WERI-Rb-1 (cell line): ENCODE data around the gene EYA2.

ENCODE experiments used
- DNase-seq: peaks from one replicate; pipeline ENCODE4 v3.0.0-alpha.2; 2020
- H3K27ac ChIP-seq: fragments of 250-450 bp; sonication (Bioruptor Pico); 2 replicates; pipeline ENCODE4 v1.5.1; 2020; ENCODE audit warnings: mild to moderate bottlenecking, moderate library complexity
- H3K27me3 ChIP-seq: fragments of 250-450 bp; sonication (Bioruptor Pico); 2 replicates; pipeline ENCODE4 v1.5.1; 2021; ENCODE audit warnings: mild to moderate bottlenecking, low read depth, moderate library complexity; ENCODE audit not compliant: insufficient read depth, severe bottlenecking
- H3K36me3 ChIP-seq: fragments of 250-450 bp; sonication (Bioruptor Pico); 2 replicates; pipeline ENCODE4 v1.5.1; 2020; ENCODE audit warnings: mild to moderate bottlenecking, moderate library complexity
- H3K4me3 ChIP-seq: 2 replicates; pipeline ENCODE4 v1.5.1; 2011; ENCODE audit warnings: low read depth, mild to moderate bottlenecking, control low read depth, low read length
- H3K9me3 ChIP-seq: fragments of 250-450 bp; sonication (Bioruptor Pico); 2 replicates; pipeline ENCODE4 v1.5.1; 2021; ENCODE audit warnings: mild to moderate bottlenecking, moderate library complexity; ENCODE audit not compliant: severe bottlenecking
- TF ChIP-seq, protein P1 (sequence below): IDR thresholded peaks from 2 replicates; pipeline ENCODE4 v1.5.1; 2011; ENCODE audit warnings: low read depth, mild to moderate bottlenecking, control low read depth, inconsistent platforms, low read length

The EYA2 gene

DNA sequence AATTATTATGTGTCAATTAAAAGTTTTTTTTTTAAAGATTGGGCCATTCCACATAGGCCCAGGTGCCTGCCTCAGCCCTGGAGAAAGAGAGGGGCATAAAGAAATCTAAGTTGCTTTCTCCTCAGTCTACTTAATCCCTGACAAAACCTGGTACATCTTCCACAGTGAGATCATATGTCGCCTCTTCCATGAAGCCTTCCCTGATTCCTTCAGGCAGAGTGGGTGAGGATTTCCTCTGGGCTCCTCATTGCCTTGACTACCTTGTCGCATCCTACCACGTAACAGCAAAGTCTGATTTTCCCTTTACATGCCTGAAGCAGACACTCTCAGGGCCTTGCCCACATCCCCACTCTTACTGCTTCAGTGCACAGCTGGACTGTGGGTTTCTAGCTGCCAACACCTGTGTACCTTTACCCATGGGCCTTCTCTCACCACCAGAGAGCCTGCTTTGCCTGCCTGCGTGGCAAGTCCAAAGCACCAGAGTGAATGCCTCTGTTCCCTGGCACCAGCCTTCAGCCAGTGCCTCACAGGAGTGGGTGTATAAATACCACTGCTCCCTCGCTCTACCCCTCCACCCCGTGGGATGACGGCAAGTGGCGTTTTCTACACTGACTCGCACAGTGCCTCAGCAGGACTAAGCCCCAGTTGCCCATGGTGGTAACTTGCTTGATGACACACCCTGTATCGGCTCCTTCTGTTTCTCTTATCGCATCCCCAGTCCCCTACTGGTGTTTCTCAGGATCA, 68.0 kb downstream of the EYA2 start:
- no peak overlapping the region for H3K4me3 ChIP-seq
- no peak for DNase-seq
- peaks cover 32% of the 10 kb centered on the region for H3K36me3 ChIP-seq
- no peak overlapping the region for H3K27ac ChIP-seq
- H3K9me3 ChIP-seq: no peaks in the 10 kb centered on the region
- TF ChIP-seq, protein P1, sequence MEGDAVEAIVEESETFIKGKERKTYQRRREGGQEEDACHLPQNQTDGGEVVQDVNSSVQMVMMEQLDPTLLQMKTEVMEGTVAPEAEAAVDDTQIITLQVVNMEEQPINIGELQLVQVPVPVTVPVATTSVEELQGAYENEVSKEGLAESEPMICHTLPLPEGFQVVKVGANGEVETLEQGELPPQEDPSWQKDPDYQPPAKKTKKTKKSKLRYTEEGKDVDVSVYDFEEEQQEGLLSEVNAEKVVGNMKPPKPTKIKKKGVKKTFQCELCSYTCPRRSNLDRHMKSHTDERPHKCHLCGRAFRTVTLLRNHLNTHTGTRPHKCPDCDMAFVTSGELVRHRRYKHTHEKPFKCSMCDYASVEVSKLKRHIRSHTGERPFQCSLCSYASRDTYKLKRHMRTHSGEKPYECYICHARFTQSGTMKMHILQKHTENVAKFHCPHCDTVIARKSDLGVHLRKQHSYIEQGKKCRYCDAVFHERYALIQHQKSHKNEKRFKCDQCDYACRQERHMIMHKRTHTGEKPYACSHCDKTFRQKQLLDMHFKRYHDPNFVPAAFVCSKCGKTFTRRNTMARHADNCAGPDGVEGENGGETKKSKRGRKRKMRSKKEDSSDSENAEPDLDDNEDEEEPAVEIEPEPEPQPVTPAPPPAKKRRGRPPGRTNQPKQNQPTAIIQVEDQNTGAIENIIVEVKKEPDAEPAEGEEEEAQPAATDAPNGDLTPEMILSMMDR: no peak
- no peaks in the 10 kb centered on the region for H3K27me3 ChIP-seq

DNA sequence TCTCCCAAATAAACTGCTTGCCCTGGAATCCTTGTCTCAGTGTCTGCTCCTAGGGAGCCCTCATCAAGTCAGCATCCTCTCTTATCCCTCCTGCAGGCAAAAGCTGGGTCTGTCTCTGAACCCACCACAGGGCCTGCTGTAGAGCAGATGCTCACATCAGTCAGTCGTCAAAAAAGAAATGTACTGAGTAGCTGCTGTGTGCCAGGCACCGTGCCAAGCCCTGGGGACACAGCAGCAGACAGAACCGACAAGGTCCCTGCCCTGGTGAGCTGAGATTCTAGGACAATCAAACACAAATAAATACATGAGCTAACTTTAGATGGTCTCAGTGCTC, 68.5 kb downstream of the EYA2 start:
- TF ChIP-seq, protein P1: no peak
- Histone ChIP-seq H3K36me3 (peaks cover 27% of the 10 kb centered on the region), H3K4me3 (no peak overlapping the region), H3K27ac (no peak overlapping the region), H3K27me3 (no peaks in the 10 kb centered on the region), H3K9me3 (no peaks in the 10 kb centered on the region)
- DNase-seq: no peak

DNA sequence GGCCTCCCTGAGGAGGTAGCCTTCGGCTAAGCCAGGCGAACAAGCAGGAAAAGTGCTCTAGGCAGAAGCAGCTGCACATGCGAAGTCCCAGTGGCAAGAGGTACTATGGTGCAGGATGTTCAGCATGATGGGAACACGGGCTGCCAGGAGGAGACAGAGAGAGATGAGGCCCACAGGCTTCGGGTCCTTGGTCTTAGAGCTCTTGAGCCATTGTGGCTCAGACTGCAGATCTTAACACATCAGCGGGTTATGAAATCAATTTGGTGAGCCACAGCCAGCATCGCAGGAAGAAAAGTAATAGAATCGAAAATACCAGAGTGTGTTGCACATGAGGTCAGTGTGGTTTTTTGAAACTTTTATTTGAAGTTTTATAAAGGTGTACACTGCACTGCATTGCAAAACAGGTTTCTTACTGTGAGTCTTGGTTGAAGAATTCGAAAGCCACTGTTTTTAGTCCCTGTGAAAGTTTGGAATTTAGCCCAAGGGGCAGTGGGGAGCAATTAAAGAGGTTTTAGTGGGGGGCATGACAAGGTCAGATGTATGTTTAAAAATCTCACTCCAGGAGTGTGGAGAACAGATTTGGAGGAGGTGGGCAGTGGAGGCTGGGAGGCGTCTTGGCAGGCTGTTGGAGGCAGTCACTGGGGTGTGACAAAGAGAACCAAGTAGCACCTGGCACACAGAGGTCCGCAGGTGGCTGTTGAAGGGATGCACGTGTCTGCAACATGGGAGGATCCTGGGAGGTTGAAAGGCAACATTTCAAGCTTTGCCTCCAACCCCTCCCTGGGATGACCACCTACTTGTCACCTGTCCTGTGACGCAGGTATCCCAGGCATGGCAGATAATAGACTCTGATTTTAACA, 69.3 kb downstream of the EYA2 start:
- Histone ChIP-seq H3K27ac (no peak overlapping the region), H3K36me3 (peaks cover 27% of the 10 kb centered on the region), H3K9me3 (no peaks in the 10 kb centered on the region), H3K27me3 (no peaks in the 10 kb centered on the region), H3K4me3 (no peak overlapping the region)
- no peak for DNase-seq
- TF ChIP-seq, protein P1: no peak

DNA sequence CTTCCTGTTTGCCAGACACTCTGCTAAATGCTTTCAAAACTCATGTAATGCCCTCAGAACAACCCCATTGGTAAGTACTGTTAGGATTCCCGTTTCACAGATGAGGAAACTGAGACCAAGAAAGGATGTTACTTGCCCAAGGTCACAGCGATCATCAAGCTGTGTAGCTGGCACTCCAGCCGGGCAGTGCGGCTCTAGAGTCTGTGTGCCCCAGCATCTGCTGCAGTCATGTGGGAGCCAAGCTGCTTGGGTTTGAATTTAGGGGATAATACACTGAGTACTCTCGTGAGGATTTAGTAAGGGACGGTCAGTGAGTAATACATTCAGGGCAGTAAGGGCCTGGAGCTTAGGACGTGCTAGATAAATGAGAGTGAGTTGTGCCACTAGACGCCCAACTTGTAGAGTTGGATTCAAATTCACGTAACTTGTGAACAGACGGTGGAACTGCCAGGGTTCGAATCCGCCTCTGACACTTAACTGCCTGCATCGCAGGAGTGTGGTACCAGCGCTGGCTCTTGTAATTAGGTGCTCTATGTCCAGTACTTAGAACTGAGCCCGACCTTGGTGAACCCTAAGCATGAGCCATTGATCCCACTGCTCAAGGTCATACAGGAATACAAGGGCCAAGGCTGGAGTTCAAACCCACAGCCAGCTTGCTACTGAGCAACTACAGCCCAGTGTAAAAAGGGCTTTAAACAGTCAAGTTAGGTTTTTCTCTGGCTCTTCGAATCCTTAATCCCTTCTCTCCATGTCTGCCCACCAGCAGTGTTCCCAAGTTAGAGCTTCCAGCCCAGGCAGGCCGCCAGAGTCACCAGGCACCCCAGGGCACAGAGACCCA, 70.2 kb downstream of the EYA2 start:
- peak overlapping the region; percentile 36 for H3K27ac ChIP-seq

DNA sequence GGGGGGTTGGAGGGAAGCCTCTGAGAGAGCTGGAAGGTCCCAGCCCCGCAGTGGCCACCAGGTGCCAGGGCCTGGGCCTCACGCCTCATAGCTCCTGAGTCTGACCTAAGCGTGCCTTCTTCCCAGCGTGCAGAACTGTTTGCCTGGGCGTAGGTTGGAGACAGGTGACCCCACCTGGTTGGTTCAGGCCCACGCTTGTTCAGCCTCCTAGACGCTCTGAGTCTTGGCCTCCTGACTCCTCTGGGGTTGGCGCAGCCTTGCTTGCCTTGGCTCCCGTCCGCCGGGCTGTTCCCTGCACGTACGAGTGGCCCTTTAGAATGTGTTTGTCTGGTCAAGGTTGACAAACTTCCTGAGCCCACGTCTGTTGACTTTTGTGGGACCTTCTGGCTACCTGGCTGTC, 70.8 kb downstream of the EYA2 start:
- peak overlapping the region; percentile 36 for H3K27ac ChIP-seq
- TF ChIP-seq, protein P1: no peak

More for the DNA sequence above, 70.2 kb downstream of the EYA2 start:
- TF ChIP-seq, protein P1: no peak
- Histone ChIP-seq H3K4me3 (no peak overlapping the region), H3K9me3 (no peaks in the 10 kb centered on the region), H3K27me3 (no peaks in the 10 kb centered on the region), H3K36me3 (peaks cover 27% of the 10 kb centered on the region)
- no peak for DNase-seq

More for the DNA sequence above, 70.8 kb downstream of the EYA2 start:
- no peaks in the 10 kb centered on the region for H3K9me3 ChIP-seq
- H3K36me3 ChIP-seq: peaks cover 27% of the 10 kb centered on the region
- DNase-seq: no peak
- H3K27me3 ChIP-seq: no peaks in the 10 kb centered on the region
- H3K4me3 ChIP-seq: no peak overlapping the region
